ENCODE results near the gene MICAL2.

MICAL2 gene

DNA sequence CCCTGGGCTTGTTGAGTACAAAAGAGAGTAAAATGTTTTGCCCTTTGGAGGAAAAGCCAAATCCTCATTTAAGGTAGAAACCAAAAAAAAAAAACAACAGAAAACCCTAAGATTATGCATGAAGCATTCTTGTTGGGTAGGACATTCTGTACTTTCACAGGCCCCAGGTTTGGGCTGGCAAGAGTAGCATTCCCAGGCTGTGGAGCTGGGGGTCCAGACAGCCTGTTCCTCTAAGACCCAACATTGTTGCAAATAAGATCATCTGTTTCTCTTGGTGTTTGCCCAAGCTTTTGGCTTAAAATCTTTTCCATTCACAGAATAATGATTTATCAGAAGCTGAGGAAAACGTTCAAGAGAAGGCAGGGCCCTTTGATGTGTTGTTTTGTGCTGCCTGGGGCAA, 123.8 kb downstream of the MICAL2 start:
- TF ChIP-seq, protein P1, sequence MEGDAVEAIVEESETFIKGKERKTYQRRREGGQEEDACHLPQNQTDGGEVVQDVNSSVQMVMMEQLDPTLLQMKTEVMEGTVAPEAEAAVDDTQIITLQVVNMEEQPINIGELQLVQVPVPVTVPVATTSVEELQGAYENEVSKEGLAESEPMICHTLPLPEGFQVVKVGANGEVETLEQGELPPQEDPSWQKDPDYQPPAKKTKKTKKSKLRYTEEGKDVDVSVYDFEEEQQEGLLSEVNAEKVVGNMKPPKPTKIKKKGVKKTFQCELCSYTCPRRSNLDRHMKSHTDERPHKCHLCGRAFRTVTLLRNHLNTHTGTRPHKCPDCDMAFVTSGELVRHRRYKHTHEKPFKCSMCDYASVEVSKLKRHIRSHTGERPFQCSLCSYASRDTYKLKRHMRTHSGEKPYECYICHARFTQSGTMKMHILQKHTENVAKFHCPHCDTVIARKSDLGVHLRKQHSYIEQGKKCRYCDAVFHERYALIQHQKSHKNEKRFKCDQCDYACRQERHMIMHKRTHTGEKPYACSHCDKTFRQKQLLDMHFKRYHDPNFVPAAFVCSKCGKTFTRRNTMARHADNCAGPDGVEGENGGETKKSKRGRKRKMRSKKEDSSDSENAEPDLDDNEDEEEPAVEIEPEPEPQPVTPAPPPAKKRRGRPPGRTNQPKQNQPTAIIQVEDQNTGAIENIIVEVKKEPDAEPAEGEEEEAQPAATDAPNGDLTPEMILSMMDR (IDR thresholded peaks at IDR 0.05; ENCODE audit: low read depth, low read length, missing control alignments): no peak
- DNase-seq (ENCODE audit: low read depth): peak; percentile 87
- in situ Hi-C loops (cut with HindIII; ENCODE audit: low sequenced_read_pairs): no loop called here
- no peak overlapping the region for H3K4me3 ChIP-seq (ENCODE audit: low read depth, low read length)

DNA sequence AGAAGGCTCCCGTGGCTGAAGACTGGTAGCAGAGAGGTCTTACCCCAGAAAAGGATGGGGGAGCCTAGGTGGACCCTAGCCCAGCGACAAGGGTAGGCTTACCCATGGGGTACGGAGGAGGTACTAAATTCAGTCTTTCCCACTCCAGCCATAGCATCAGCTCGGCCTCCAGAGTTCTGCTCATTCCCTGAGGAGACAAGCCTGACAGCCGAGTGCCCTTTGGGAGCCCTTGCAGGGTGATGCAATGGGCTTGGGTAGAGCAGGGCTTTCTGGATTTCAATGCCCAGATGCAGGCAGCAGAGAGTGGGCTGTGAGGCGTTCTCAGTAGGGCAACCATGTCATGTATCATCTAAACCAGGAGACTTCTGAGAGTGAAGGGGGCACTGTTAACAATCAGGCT, 124.7 kb downstream of the MICAL2 start:
- DNase-seq (ENCODE audit: low read depth): no peak
- no peak overlapping the region for H3K4me3 ChIP-seq (ENCODE audit: low read depth, low read length)
- TF ChIP-seq, protein P1 (IDR thresholded peaks at IDR 0.05; ENCODE audit: low read depth, low read length, missing control alignments): no peak
- in situ Hi-C loops (cut with HindIII; ENCODE audit: low sequenced_read_pairs): no loop called here

DNA sequence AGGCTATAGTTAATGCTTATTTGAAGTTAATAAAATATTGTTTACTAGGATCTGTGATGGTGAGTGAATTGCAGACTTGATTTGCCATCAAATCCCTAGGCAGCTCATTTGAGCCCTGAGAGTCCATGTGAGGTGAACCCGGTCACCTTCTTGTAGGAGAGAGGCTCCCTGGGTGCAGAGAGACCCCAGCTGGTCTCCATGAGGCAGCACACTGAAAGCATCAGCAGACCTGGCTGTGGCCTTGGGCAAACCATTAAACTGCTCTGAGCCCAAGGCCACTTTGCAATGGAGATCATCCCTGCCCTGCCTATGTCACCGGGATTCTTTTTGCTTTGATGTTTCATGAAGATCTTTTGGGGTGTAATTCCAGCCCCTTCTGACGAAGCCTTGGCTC, 125.2 kb downstream of the MICAL2 start:
- H3K4me3 ChIP-seq (ENCODE audit: low read depth, low read length): no peak overlapping the region
- in situ Hi-C loops (cut with HindIII; ENCODE audit: low sequenced_read_pairs): no loop called here
- DNase-seq (ENCODE audit: low read depth): no peak
- TF ChIP-seq, protein P1 (IDR thresholded peaks at IDR 0.05; ENCODE audit: low read depth, low read length, missing control alignments): peak; percentile 5

DNA sequence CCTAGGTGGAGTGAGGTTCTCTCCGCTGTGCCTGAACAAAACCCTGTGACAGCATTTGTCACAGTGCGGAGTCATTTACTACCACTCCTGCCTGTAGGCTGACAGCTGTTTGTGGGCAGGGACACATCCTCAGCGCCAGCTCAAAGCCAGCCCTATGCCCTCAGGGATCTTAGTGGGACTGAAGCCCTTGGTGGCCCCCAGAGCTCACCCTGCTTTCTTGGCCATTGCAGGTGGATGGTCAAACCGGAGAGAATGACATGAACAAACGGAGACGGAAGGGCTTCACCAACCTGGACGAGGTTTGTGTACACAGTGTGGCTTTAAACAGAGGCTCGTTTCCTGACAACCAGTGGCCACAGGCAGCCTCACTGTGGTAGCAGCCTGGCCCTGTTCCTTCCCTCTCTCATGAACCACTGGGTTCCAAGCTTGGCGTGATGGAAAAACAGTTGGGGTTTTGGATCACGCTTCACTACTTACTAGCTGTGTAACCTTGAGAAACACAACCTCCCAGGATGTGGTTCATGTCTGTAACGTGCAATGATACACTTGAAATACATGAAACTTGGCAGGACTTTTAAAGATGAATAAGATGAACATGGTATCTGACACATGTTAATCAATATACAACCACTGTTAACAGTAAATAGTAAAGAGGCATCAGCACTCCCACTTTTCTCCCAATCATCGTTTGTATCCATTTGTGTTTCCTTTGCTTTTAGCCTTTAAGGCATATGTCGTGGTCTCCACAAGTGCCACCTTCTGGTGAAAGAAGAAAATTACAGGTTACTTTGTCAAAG, 125.8 kb downstream of the MICAL2 start:
- TF ChIP-seq, protein P1 (IDR thresholded peaks at IDR 0.05; ENCODE audit: low read depth, low read length, missing control alignments): peak; percentile 68
- peak; percentile 98 for DNase-seq (ENCODE audit: low read depth)
- in situ Hi-C loops (cut with HindIII; ENCODE audit: low sequenced_read_pairs): no loop called here
- H3K4me3 ChIP-seq (ENCODE audit: low read depth, low read length): no peak overlapping the region

DNA sequence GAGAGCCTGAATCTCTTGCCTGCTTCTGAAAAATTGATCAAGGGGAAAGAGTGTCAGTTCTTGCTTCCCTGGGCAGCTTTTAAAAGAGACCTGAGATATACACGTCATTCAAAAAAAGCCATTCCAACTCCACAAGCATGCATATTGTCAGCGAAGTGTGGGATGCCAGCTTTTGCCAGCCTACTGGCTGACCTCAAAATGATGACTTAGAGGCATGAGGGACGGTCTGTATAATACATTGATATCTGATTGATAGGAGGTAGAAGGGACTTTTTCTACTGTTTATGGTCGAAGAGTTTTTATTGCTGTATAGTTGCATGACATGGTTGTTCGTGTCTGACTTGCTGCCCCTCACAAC, 126.3 kb downstream of the MICAL2 start:
- TF ChIP-seq, protein P1 (IDR thresholded peaks at IDR 0.05; ENCODE audit: low read depth, low read length, missing control alignments): no peak
- in situ Hi-C loops (cut with HindIII; ENCODE audit: low sequenced_read_pairs): no loop called here

DNA sequence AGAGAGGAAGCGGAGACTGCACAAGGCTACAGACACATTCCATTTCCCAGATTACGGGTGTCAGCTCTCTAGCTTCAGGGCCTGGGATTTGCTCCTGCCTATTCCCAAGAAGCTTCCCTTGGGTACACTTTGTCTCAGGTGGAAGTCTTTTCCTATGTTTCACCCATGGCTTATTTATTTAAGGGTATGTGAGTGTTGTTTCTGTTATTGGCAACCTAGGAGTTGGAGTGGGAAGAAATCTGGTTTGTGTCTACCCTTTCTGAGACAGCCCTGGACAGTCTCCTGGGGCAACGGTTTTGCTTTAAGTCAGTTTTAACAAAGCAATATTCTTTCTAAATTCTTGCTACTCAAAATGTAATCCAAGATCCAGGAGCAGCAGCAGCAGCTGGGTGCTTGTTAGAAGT, 127.0 kb downstream of the MICAL2 start:
- TF ChIP-seq, protein P1 (IDR thresholded peaks at IDR 0.05; ENCODE audit: low read depth, low read length, missing control alignments): no peak
- no peak overlapping the region for H3K4me3 ChIP-seq (ENCODE audit: low read depth, low read length)
- DNase-seq (ENCODE audit: low read depth): no peak
- in situ Hi-C loops (cut with HindIII; ENCODE audit: low sequenced_read_pairs): no loop called here

More for the DNA sequence above, 126.3 kb downstream of the MICAL2 start:
- no peak overlapping the region for H3K4me3 ChIP-seq (ENCODE audit: low read depth, low read length)
- no peak for DNase-seq (ENCODE audit: low read depth)
